ENCODE measurements around the gene GRB2. TPM values are rescaled to one million over a fixed set of nuclear protein-coding genes. Genes with fewer than 3 reads are reported as not detected.

The GRB2 gene
- polyA plus RNA-seq, 2 of the 4 experiments (the other 2 are of a cell fraction): 91.4 to 91.9 TPM

DNA sequence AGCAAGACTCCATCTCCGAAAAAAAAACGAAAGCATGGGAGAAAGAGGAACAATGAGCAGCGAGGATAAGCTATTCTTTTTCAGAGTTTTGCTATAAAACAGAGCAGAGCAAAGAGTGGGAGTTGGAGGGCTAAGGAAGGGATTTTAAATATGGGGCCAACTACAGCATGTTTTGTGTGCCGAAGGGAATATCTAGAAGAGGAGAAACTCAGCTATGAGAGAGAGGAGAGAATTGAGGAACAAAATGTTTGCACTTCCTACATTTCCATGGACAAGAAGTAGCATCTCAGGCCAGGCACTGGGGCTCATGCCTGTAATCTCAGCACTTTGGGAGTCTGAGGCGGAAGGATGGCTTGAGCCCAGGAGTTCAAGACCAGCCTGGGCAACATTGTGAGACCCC, 13.1 kb upstream of the GRB2 start:
- Histone ChIP-seq H3K27ac (no peak overlapping the region), H3K4me2 (no peak overlapping the region), H3K4me3 (no peak overlapping the region), H3K9me3 (no peaks in the 10 kb centered on the region), H3K4me1 (no peaks in the 10 kb centered on the region)
- DNase-seq (ENCODE audit: low read depth in 1 of 2, low spot score in 1 of 2) (no peak), ATAC-seq (no peak), FAIRE-seq (no peak)
- ChIA-PET CTCF (interaction anchor here (0.6 to 2.5 kb wide), 6 partner anchors 9 to 467 kb away, joined by 3 to 18 read pairs (median 5); partner anchors contain the start of gene MIF4GD), POLR2A (no interaction called here)
- TF ChIP-seq, protein P1, sequence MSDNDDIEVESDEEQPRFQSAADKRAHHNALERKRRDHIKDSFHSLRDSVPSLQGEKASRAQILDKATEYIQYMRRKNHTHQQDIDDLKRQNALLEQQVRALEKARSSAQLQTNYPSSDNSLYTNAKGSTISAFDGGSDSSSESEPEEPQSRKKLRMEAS (IDR thresholded peaks at IDR 0.05): no peak
- TF ChIP-seq NR3C1 (IDR thresholded peaks at IDR 0.05) (no peak), MYC (IDR thresholded peaks at IDR 0.05; ENCODE audit: borderline replicate concordance, low read length) (no peak), KDM5A (IDR thresholded peaks at IDR 0.05) (no peak), CHD4 (IDR thresholded peaks at IDR 0.05; ENCODE audit: borderline replicate concordance) (no peak), ZC3H11A (IDR thresholded peaks at IDR 0.05) (no peak)
- 39% methylated on average over 5 of the region's 5 CpGs for WGBS (ENCODE audit: missing lambda C conversion rate)

DNA sequence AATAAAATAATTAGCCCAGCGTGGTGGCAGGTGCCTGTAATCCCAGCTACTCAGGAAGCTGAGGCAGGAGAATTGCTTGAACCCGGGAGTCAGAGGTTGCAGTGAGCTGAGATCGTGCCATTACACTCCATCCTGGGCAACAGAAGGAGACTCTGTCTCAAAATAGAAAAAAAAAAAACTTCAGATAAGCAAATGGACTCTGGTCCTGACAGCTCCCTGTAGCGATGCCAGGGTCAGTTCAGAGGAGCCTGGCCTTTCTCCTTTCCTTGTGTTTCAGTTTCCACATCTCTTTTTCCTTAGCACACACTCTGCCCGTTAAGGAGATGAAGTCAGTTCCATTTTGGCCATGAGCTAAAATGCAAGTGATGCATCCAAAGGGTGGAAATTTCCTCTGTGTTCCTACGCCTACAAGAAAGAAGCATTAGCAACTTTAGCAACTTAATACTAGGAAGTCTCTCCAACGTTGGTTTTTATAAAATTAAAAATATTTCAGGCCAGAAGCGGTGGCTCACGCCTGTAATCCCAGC, 11.6 kb upstream of the GRB2 start:
- ChIA-PET POLR2A (no interaction called here), CTCF (interaction anchor here (0.6 to 2.5 kb wide), 9 partner anchors 11 to 353 kb away, joined by 3 to 18 read pairs (median 4); partner anchors contain the start of gene MIF4GD)
- FAIRE-seq (no peak), DNase-seq (ENCODE audit: low read depth in 1 of 2, low spot score in 1 of 2) (no peak), ATAC-seq (no peak)
- Histone ChIP-seq H3K4me3 (no peak overlapping the region), H3K4me2 (no peak overlapping the region), H3K9me3 (no peaks in the 10 kb centered on the region), H3K27ac (no peak overlapping the region), H3K4me1 (no peaks in the 10 kb centered on the region)
- 62% methylated on average over 9 of the region's 9 CpGs for WGBS (ENCODE audit: missing lambda C conversion rate)
- TF ChIP-seq, protein P2, sequence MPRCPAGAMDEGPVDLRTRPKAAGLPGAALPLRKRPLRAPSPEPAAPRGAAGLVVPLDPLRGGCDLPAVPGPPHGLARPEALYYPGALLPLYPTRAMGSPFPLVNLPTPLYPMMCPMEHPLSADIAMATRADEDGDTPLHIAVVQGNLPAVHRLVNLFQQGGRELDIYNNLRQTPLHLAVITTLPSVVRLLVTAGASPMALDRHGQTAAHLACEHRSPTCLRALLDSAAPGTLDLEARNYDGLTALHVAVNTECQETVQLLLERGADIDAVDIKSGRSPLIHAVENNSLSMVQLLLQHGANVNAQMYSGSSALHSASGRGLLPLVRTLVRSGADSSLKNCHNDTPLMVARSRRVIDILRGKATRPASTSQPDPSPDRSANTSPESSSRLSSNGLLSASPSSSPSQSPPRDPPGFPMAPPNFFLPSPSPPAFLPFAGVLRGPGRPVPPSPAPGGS (IDR thresholded peaks at IDR 0.05): no peak
- no peak for TF ChIP-seq FOXS1 (CRISPR knock-in tag; IDR thresholded peaks at IDR 0.05)
- no peak for TF ChIP-seq BHLHE40 (IDR thresholded peaks at IDR 0.05; ENCODE audit: low read depth, low read length)
- no peak for TF ChIP-seq RFX5 (IDR thresholded peaks at IDR 0.05)
- no peak for TF ChIP-seq ZFP36 (IDR thresholded peaks at IDR 0.05; ENCODE audit: borderline replicate concordance, partially characterized antibody)

DNA sequence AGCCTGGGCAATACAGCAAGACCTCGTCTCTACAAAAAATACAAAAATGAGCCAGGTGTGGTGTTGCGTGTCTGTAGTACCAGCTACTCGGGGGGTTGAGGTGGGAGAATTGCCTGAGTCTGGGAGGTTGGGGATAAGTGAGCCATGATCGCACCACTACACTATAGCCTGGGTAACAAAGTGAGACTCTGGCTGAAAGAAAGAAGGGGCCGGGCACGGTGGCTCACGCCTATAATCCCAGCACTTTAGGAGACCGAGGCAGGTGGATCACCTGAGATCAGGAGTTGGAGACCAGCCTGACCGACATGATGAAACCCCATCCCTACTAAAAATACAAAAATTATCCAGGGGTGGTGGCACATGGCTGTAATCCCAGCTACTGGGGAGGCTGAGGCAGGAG, 10.5 kb upstream of the GRB2 start:
- no peak for FAIRE-seq
- ATAC-seq: no peak
- Histone ChIP-seq H3K27ac (no peak overlapping the region), H3K9me3 (no peaks in the 10 kb centered on the region), H3K4me3 (no peak overlapping the region), H3K4me1 (no peaks in the 10 kb centered on the region), H3K4me2 (no peak overlapping the region)
- DNase-seq (ENCODE audit: low read depth in 1 of 2, low spot score in 1 of 2): no peak
- CTCF ChIA-PET: interaction anchor here (0.9 to 13.5 kb wide), 7 partner anchors 10 to 126 kb away, joined by 3 to 272 read pairs (median 5); partner anchors contain the start of gene SLC25A19
- TF ChIP-seq, protein P3, sequence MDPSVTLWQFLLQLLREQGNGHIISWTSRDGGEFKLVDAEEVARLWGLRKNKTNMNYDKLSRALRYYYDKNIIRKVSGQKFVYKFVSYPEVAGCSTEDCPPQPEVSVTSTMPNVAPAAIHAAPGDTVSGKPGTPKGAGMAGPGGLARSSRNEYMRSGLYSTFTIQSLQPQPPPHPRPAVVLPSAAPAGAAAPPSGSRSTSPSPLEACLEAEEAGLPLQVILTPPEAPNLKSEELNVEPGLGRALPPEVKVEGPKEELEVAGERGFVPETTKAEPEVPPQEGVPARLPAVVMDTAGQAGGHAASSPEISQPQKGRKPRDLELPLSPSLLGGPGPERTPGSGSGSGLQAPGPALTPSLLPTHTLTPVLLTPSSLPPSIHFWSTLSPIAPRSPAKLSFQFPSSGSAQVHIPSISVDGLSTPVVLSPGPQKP (IDR thresholded peaks at IDR 0.05; ENCODE audit: low read depth, low read length): no peak
- POLR2A ChIA-PET: no interaction called here
- WGBS (ENCODE audit: missing lambda C conversion rate): 76% methylated on average over 9 of the region's 9 CpGs

DNA sequence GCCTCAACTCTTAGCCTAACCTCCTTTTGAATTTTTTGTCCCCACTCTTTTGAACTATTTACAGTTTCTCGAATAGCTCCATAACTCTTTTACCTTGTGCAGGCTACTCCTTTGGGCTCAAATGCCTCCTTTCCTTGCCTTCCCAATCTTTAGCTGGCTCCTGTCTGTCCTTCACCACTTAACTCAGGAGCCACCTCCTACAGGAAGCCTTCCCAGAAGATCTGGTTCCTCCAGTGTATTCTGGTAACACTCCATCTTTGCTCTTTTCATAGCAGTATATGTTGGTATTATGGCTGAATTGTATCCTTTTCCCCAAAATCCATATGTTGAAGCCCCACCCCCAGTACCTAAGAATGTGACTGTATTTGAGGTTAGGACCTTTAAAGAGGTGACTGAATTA, 9.0 kb upstream of the GRB2 start:
- 7% methylated on average over 1 of the region's 1 CpG for WGBS (ENCODE audit: missing lambda C conversion rate)
- POLR2A ChIA-PET: no interaction called here
- H3K4me3 ChIP-seq: no peak overlapping the region

More for the DNA sequence above, 9.0 kb upstream of the GRB2 start:
- TF ChIP-seq TFCP2L1 (CRISPR knock-in tag; IDR thresholded peaks at IDR 0.05): no peak
- no peak for TF ChIP-seq RCOR1 (IDR thresholded peaks at IDR 0.05; ENCODE audit: low read depth, low read length)
- TF ChIP-seq, protein P2 (IDR thresholded peaks at IDR 0.05): no peak
- TF ChIP-seq NFE2L2 (conservative IDR thresholded peaks at IDR 0.05; ENCODE audit: low read length): no peak
- peak; percentile 71 for TF ChIP-seq ZFP36 (IDR thresholded peaks at IDR 0.05; ENCODE audit: borderline replicate concordance, partially characterized antibody)
- CTCF ChIA-PET: interaction anchor here (1.2 to 13.5 kb wide), 4 partner anchors 9 to 144 kb away, joined by 3 to 272 read pairs (median 21); partner anchors contain the start of gene MIF4GD
- ATAC-seq: no peak
- Histone ChIP-seq H3K27ac (no peak overlapping the region), H3K4me1 (no peaks in the 10 kb centered on the region), H3K9me3 (no peaks in the 10 kb centered on the region), H3K4me2 (no peak overlapping the region)
- FAIRE-seq: no peak
- no peak for DNase-seq (ENCODE audit: low read depth in 1 of 2, low spot score in 1 of 2)
